Measurements from ENCODE around the gene TEX261.

TEX261 gene

DNA sequence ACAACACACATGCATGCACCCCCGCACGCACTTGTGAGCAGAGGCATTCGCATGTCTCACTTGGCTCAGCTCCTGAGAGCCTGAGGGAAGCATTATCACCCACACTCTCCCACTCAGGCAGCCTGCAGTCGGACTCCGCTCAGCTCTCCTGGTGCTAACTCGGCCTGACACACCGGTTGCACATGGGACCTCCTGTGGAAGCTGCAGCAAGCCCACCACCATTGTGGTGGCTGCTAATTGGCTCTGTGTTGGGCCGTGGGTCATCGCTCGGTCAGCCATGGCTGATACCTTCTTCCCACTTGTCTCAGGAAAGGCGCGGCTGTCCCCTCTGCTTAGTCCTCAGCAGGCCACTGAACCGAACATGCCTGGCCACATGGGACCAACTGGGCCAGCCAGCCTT is 13.7 kb upstream of the TEX261 start:
- DNase-seq (ENCODE audit: low read depth), result no peak
- TF ChIP-seq, protein P1, sequence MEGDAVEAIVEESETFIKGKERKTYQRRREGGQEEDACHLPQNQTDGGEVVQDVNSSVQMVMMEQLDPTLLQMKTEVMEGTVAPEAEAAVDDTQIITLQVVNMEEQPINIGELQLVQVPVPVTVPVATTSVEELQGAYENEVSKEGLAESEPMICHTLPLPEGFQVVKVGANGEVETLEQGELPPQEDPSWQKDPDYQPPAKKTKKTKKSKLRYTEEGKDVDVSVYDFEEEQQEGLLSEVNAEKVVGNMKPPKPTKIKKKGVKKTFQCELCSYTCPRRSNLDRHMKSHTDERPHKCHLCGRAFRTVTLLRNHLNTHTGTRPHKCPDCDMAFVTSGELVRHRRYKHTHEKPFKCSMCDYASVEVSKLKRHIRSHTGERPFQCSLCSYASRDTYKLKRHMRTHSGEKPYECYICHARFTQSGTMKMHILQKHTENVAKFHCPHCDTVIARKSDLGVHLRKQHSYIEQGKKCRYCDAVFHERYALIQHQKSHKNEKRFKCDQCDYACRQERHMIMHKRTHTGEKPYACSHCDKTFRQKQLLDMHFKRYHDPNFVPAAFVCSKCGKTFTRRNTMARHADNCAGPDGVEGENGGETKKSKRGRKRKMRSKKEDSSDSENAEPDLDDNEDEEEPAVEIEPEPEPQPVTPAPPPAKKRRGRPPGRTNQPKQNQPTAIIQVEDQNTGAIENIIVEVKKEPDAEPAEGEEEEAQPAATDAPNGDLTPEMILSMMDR (conservative IDR thresholded peaks at IDR 0.05; ENCODE audit: control insufficient read depth, insufficient read depth, low read depth, low read length), result no peak
- no peak overlapping the region for H3K4me3 ChIP-seq (ENCODE audit: control insufficient read depth, low read depth, low read length)

DNA sequence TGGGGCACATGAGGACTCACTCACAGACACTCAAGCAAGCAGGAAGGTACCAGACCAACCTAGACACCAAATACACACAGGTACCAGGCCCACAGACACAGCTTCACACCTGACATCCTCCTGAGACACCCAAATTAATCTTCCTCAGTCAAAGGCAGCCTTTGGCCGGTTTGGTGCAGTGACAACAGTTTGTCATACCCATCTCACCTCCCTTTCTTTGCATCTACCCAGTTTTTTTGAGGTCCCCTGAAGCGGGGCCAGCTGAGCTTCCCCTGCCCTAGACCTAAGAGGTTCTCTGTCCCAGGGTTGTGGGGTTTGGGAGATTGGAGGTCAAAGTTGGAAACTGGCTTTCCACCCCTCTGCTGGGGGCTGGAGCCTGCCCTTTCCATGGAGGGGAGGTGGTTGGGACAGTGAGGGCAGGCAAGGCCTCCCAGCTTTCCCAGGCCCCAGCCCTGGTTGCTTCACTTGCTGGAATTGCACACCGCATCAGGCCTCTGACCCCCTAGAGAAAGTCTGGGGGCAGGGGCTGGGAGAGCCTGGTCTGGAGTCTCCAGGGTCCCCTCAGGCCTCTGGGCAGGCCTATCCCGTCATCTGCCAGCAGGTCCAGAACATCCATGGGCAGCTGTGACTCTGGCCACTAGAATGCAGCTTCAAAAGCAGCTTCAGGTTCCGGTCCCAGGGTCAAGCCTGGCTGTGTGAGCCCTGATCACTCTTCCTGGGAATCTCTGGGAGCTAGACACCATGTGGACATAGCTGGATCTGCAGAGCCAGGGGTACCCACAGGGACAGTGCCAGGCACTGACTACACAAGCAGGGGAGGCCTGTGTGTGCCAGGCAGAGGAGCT is 12.5 kb upstream of the TEX261 start:
- H3K4me3 ChIP-seq (ENCODE audit: control insufficient read depth, low read depth, low read length), result no peak overlapping the region
- no peak for DNase-seq (ENCODE audit: low read depth)
- TF ChIP-seq, protein P1 (conservative IDR thresholded peaks at IDR 0.05; ENCODE audit: control insufficient read depth, insufficient read depth, low read depth, low read length), result no peak

DNA sequence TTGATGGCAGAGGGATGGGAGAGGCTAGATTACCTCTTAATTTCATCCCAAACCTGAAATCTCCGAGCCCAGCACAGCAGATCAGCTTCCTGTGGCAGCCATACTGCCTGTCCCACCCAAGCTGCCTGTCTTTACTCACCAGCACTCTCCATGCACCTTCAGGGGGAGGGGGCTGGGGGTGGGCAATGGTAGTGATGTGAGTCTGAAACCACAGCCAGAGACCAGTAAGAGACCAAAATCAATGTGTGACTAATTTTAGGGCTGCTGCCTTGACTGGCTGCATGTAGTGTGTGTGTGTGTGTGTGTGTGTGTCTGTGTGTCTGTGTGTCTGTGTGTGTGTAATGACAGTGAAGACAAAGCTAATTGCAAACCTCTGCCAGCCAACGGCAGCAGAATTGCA is 11.7 kb upstream of the TEX261 start:
- no peak for DNase-seq (ENCODE audit: low read depth)
- TF ChIP-seq, protein P1 (conservative IDR thresholded peaks at IDR 0.05; ENCODE audit: control insufficient read depth, insufficient read depth, low read depth, low read length), result no peak
- H3K4me3 ChIP-seq (ENCODE audit: control insufficient read depth, low read depth, low read length), result no peak overlapping the region

DNA sequence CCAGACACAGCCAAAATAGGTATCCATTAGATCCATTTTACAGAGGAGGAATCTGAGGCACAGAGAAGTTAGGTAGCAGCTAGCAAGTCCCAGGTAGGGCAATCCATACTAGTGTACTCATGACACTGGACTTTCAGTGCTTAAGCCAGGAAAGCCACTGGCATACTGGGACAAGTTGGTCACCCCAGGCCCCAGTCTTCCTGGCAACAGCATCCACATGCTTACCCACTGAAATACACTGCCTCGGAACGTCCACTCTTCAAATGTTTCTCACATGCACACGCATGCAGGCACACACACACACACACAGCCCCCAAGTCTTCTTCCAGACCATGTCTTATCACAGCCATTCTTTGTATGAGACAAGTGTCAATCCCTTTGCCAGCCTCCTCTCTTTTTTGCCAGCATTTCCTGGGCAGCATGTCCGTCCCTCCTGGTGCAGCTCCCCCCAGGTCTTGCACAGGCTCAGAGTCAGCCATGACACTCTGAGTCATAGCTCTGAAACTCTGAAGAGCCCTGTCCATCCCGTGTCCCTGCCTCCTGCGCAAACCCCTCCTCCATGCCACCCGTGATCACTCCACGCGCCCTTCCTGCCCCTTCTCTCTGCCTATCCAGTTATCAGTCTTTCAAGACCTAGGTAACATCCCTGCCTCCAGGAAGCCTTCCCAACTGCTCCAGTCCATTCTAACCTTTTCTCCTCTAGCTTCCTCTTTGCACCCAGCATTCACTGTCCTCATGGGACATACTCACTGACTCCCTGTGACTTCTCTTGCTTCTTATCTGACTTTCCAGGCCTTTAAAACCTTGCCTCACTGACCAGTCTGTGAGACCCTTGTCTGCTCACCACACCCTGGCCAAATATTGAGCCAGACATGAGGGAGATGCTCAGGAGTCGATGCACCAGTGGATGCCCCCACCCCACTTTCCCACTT is 10.9 kb upstream of the TEX261 start:
- DNase-seq (ENCODE audit: low read depth), result no peak
- no peak overlapping the region for H3K4me3 ChIP-seq (ENCODE audit: control insufficient read depth, low read depth, low read length)
- TF ChIP-seq, protein P1 (conservative IDR thresholded peaks at IDR 0.05; ENCODE audit: control insufficient read depth, insufficient read depth, low read depth, low read length), result no peak

DNA sequence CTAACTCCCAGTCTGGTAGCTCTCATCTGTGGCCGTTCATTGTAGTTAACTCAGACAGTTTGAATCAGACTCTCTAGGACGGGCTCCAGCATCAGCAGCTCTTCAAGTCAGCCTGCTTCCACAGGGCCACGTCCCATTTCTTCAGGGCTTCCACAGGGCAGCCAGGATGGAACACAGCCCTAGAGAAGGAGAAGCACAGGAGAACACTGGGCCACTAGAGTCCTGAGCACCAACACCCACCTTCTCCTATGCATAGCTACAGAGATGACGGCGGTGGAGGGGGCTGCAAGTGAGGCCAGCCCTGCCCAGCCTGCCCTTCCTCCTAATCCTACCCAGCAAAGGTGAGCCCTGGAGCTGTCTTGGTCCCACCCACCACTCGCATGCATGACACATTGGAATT is 10.2 kb upstream of the TEX261 start:
- no peak overlapping the region for H3K4me3 ChIP-seq (ENCODE audit: control insufficient read depth, low read depth, low read length)
- TF ChIP-seq, protein P1 (conservative IDR thresholded peaks at IDR 0.05; ENCODE audit: control insufficient read depth, insufficient read depth, low read depth, low read length), result no peak
- DNase-seq (ENCODE audit: low read depth), result no peak

DNA sequence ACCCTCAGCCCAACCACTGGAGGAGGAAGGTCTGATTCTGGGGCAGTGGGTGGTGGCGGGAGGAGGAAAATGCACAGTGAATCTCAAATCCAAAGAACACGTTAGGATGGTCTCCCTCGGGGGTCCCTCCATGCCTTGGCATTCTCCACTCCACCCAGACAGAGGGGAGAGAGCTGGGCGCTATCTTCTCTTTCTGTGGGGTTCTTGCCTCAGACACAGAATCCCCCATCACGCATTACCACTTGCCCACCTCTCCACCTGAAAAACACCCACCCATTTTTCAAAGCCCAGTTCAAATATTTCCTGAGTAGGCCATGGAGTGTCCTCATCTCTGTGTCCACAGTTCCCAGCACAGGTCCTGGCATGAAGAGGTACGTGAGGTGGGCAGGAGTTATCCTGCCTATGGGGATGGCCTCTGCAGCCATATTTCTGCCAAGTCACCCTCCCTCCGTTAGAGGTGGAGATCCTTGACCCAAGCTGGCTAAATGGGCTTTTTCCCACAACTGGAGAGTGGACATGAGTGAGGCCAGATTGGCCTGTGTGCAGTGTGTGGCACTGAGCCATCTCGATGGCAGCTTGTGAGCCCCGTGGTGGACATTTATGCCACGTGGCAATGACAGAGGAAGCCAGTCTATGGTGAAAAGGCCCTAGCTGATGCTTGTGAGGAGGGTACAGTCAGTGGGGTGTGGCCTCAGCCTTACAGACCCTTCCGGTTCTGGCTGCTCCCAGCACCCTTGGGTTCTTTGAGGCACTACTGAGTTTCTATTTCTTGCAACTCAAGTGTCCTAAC is 9.5 kb upstream of the TEX261 start:
- TF ChIP-seq, protein P1 (conservative IDR thresholded peaks at IDR 0.05; ENCODE audit: control insufficient read depth, insufficient read depth, low read depth, low read length), result no peak
- no peak for DNase-seq (ENCODE audit: low read depth)
- H3K4me3 ChIP-seq (ENCODE audit: control insufficient read depth, low read depth, low read length), result no peak overlapping the region
